ENCODE results near the gene ITGB5.

GRCh38 chr3:124800511-124801258, 86.5 kb downstream of the ITGB5 start:
- no peak for TF ChIP-seq CTCF (IDR thresholded peaks at IDR 0.05)
- TF ChIP-seq, protein P1, sequence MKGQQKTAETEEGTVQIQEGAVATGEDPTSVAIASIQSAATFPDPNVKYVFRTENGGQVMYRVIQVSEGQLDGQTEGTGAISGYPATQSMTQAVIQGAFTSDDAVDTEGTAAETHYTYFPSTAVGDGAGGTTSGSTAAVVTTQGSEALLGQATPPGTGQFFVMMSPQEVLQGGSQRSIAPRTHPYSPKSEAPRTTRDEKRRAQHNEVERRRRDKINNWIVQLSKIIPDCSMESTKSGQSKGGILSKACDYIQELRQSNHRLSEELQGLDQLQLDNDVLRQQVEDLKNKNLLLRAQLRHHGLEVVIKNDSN (CRISPR knock-in tag; IDR thresholded peaks at IDR 0.05): no peak

All from WTC11 (cell line).